BE2C (cell line): ENCODE measurements around the gene WNT2B. TPM values are rescaled to one million over a fixed set of nuclear protein-coding genes. Genes with fewer than 3 reads are reported as not detected.

Experiments
- DNase-seq: peaks from one replicate; pipeline ENCODE4 v3.0.0-alpha.2; 2020
- H3K27me3 ChIP-seq: fragments of 250-450 bp; sonication (Bioruptor Pico); 2 replicates; pipeline ENCODE4 v1.5.1; 2020; ENCODE audit warnings: mild to moderate bottlenecking
- H3K36me3 ChIP-seq: fragments of 250-450 bp; sonication (Bioruptor Pico); 2 replicates; pipeline ENCODE4 v1.5.1; 2020; ENCODE audit warnings: mild to moderate bottlenecking
- H3K4me1 ChIP-seq: fragments of 250-450 bp; sonication (Bioruptor Pico); 2 replicates; pipeline ENCODE4 v1.5.1; 2020
- H3K4me3 ChIP-seq: 2 replicates; pipeline ENCODE4 v1.5.1; 2011; ENCODE audit warnings: low read depth, low read length
- H3K9me3 ChIP-seq: fragments of 250-450 bp; sonication (Bioruptor Pico); 2 replicates; pipeline ENCODE4 v1.5.1; 2020
- CTCF ChIP-seq: IDR thresholded peaks from 2 replicates; pipeline ENCODE4 v1.5.1; 2012; ENCODE audit warnings: mild to moderate bottlenecking, low read depth, low read length
- polyA plus RNA-seq: library from polyadenylated mRNA; unstranded; fragments of >200 nt; gene quantifications from one replicate; pipeline ENCODE4 v1.2.1, GENCODE V29; 2012; ENCODE audit warnings: low read depth, missing spikeins; ENCODE audit not compliant: insufficient read length, insufficient read depth

Gene WNT2B
- 0.60 TPM for polyA plus RNA-seq

- Histone ChIP-seq H3K4me3 (peak within 1 kb of the TSS; percentile 53), H3K36me3 (no peaks in the 10 kb centered on the region), H3K27me3 (peaks cover 36% of the 10 kb centered on the region), H3K9me3 (no peaks in the 10 kb centered on the region), H3K4me1 (no peaks in the 10 kb centered on the region)
- TF ChIP-seq CTCF, result no peak
- peak; percentile 36 for DNase-seq
Observed at GRCh38 chr1:112508278-112509004, at the start of gene WNT2B. Gene WNT2B, plus strand, starts transcription at chr1:112508965. Its CDS starts 298 bp downstream, at chr1:112509263.

GRCh38 chr1:112460615-112461014, 48.1 kb upstream of the WNT2B start:
- no peak for TF ChIP-seq CTCF
- DNase-seq, result no peak
- H3K36me3 ChIP-seq, result no peaks in the 10 kb centered on the region; the same call in none of the 2 replicates
- H3K4me1 ChIP-seq, result no peaks in the 10 kb centered on the region; the same call in 1 of the 2 replicates
- no peaks in the 10 kb centered on the region for H3K9me3 ChIP-seq
- no peaks in the 10 kb centered on the region for H3K27me3 ChIP-seq
- H3K4me3 ChIP-seq, result no peak overlapping the region

- DNase-seq, result no peak
- H3K27me3 ChIP-seq, result no peaks in the 10 kb centered on the region
- H3K4me3 ChIP-seq, result 0 out of 2 replicates have a peak overlapping the region, but pooled peaks have one; percentile 22
- no peaks in the 10 kb centered on the region for H3K9me3 ChIP-seq
- TF ChIP-seq CTCF, result no peak
- H3K36me3 ChIP-seq, result no peaks in the 10 kb centered on the region; the same call in none of the 2 replicates
- H3K4me1 ChIP-seq, result no peaks in the 10 kb centered on the region; the same call in 1 of the 2 replicates
Observed at GRCh38 chr1:112461200-112461871, 47.4 kb upstream of the WNT2B start.

GRCh38 chr1:112462953-112463279, 45.8 kb upstream of the WNT2B start:
- Histone ChIP-seq H3K4me1 (no peaks in the 10 kb centered on the region; the same call in 1 of the 2 replicates), H3K9me3 (no peaks in the 10 kb centered on the region), H3K27me3 (no peaks in the 10 kb centered on the region), H3K36me3 (no peaks in the 10 kb centered on the region), H3K4me3 (no peak overlapping the region)
- DNase-seq, result no peak
- no peak for TF ChIP-seq CTCF

GRCh38 chr1:112464501-112464900, 44.3 kb upstream of the WNT2B start:
- Histone ChIP-seq H3K9me3 (no peaks in the 10 kb centered on the region), H3K27me3 (no peaks in the 10 kb centered on the region), H3K4me3 (no peak overlapping the region), H3K36me3 (no peaks in the 10 kb centered on the region), H3K4me1 (no peaks in the 10 kb centered on the region; the same call in 1 of the 2 replicates)
- DNase-seq, result no peak
- no peak for TF ChIP-seq CTCF

GRCh38 chr1:112465122-112465521, 43.6 kb upstream of the WNT2B start:
- Histone ChIP-seq H3K9me3 (no peaks in the 10 kb centered on the region), H3K27me3 (no peaks in the 10 kb centered on the region), H3K4me1 (no peaks in the 10 kb centered on the region; the same call in 1 of the 2 replicates), H3K36me3 (no peaks in the 10 kb centered on the region), H3K4me3 (no peak overlapping the region)
- no peak for DNase-seq
- TF ChIP-seq CTCF, result no peak
